Parathyroid adenoma (tissue), 2 donors: ENCODE measurements around the gene ZBTB46.

Experiments
- H2AFZ ChIP-seq: fragments of 300-600 bp; sonication (generic); one replicate; pipeline ENCODE4 v1.7.0; 2017; ENCODE audit warnings: antibody characterized with exemption, mild to moderate bottlenecking
- H3K27ac ChIP-seq: fragments of 300-600 bp; sonication (generic); one replicate; pipeline ENCODE4 v1.7.0; 2017
- H3K27me3 ChIP-seq: fragments of 300-600 bp; sonication (generic); one replicate; pipeline ENCODE4 v1.7.0; 2017; ENCODE audit warnings: low read length; ENCODE audit not compliant: control insufficient read depth, insufficient read depth
- H3K36me3 ChIP-seq: fragments of 300-600 bp; sonication (generic); one replicate; pipeline ENCODE4 v1.7.0; 2017; ENCODE audit warnings: low read length; ENCODE audit not compliant: control insufficient read depth, insufficient read depth
- H3K4me1 ChIP-seq: fragments of 300-600 bp; sonication (generic); one replicate; pipeline ENCODE4 v1.7.0; 2017; ENCODE audit warnings: control low read depth
- H3K4me2 ChIP-seq: fragments of 300-600 bp; sonication (generic); one replicate; pipeline ENCODE4 v1.7.0; 2017; ENCODE audit warnings: low read length
- H3K4me3 ChIP-seq: fragments of 300-600 bp; sonication (generic); one replicate; pipeline ENCODE4 v1.7.0; 2017; ENCODE audit warnings: low read depth, low read length
- H3K79me2 ChIP-seq: fragments of 300-600 bp; sonication (generic); one replicate; pipeline ENCODE4 v1.7.0; 2017; ENCODE audit warnings: control low read depth
- H3K9ac ChIP-seq: fragments of 300-600 bp; sonication (generic); one replicate; pipeline ENCODE4 v1.7.0; 2017; ENCODE audit warnings: mild to moderate bottlenecking
- H3K9me3 ChIP-seq: fragments of 300-600 bp; sonication (generic); one replicate; pipeline ENCODE4 v1.7.0; 2017; ENCODE audit warnings: low read length; ENCODE audit not compliant: control insufficient read depth
- TF ChIP-seq, protein P1 (sequence below): fragments of 300-600 bp; sonication (generic); IDR thresholded peaks from one replicate; pipeline ENCODE4 v1.7.0; 2017; ENCODE audit warnings: antibody characterized with exemption, mild to moderate bottlenecking
- donor health status: primary hyperparathyroidism.

ZBTB46 gene

DNA sequence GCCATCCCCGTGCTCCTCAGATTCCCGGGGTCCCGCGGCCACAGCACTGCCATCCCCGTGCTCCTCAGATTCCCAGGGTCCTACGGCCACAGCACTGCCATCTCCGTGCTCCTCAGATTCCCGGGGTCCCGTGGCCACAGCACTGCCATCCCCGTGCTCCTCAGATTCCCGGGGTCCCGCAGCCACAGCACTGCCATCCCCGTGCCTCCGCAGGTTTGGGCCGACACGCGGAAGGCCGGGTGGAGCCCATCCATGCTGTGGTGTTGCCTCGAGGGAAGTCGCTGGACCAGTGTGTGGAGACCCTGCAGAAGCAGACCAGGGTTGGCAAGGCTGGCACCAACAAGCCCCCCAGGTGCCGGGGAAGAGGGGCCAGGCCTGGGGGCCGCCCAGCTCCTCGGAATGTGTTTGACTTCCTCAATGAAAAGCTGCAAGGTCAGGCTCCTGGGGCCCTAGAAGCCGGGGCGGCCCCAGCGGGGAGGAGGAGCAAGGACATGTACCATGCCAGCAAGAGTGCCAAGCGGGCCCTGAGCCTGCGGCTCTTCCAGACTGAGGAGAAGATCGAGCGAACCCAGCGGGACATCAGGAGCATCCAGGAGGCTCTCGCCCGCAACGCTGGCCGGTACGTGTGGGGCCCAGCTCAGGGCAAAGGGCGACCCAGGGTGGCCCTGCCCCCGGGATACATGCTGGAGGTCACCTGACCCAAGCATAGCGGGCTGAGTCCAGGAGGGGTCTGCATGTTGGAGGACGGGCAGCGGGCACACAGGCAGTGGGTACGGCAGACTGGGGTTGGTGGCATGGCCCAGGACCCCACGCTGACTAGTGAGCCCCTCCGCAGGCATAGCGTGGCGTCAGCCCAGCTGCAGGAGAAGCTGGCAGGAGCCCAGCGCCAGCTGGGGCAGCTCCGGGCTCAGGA, 95.9 kb downstream of the ZBTB46 start:
- TF ChIP-seq, protein P1, sequence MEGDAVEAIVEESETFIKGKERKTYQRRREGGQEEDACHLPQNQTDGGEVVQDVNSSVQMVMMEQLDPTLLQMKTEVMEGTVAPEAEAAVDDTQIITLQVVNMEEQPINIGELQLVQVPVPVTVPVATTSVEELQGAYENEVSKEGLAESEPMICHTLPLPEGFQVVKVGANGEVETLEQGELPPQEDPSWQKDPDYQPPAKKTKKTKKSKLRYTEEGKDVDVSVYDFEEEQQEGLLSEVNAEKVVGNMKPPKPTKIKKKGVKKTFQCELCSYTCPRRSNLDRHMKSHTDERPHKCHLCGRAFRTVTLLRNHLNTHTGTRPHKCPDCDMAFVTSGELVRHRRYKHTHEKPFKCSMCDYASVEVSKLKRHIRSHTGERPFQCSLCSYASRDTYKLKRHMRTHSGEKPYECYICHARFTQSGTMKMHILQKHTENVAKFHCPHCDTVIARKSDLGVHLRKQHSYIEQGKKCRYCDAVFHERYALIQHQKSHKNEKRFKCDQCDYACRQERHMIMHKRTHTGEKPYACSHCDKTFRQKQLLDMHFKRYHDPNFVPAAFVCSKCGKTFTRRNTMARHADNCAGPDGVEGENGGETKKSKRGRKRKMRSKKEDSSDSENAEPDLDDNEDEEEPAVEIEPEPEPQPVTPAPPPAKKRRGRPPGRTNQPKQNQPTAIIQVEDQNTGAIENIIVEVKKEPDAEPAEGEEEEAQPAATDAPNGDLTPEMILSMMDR = no peak
- peaks cover 34% of the 10 kb centered on the region for H3K79me2 ChIP-seq
- H3K4me2 ChIP-seq = no peak overlapping the region
- H2AFZ ChIP-seq = no peak overlapping the region
- H3K4me3 ChIP-seq = no peak overlapping the region
- peaks cover 7% of the 10 kb centered on the region for H3K4me1 ChIP-seq
- H3K27me3 ChIP-seq = no peaks in the 10 kb centered on the region
- H3K9ac ChIP-seq = no peak overlapping the region
- H3K36me3 ChIP-seq = no peaks in the 10 kb centered on the region
- H3K9me3 ChIP-seq = no peaks in the 10 kb centered on the region
- H3K27ac ChIP-seq = no peak overlapping the region

DNA sequence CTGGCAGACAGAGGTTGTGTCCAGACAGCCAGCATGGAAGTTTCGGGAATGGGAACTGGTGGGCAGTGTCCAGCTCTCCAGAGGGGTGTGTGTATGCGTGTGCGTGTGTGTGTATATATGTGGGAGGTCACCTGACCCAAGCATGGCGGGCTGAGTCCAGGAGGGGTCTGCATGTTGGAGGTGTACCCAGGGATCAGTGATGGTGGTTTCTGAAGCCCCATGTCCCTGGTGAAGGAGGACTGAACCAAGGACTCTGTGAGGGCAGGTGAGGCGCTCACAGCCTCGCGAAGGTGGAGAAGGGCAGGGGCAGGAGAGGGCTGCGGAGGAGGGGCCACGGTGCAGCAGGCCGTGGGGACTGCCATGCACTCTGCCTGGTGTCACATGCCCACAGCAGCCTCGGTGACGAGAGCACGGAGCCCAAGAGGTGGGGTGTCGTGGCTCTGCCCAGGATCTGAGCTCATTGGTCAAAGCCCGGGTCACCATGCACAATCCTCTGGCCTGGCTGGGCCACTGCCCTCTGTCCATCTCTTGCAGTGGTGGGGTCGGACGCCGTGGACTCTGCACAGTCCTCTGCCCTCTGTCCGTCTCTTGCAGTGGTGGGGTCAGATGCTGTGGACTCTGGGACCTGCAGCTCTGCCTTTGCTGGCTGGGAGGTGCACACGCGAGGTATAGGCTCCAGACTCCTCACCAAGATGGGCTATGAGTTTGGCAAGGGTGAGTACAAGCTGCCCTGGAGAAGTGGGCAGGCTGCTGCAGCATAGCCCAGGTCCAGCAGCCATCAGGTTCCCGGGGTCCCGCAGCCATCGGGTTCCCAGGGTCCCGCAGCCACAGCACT, 96.7 kb downstream of the ZBTB46 start:
- H3K36me3 ChIP-seq = no peaks in the 10 kb centered on the region
- H3K9me3 ChIP-seq = no peaks in the 10 kb centered on the region
- H3K4me3 ChIP-seq = no peak overlapping the region
- no peak overlapping the region for H2AFZ ChIP-seq
- no peak overlapping the region for H3K4me2 ChIP-seq
- no peak overlapping the region for H3K27ac ChIP-seq
- no peak overlapping the region for H3K9ac ChIP-seq
- peaks cover 38% of the 10 kb centered on the region for H3K79me2 ChIP-seq
- peaks cover 7% of the 10 kb centered on the region for H3K4me1 ChIP-seq
- H3K27me3 ChIP-seq = no peaks in the 10 kb centered on the region
- TF ChIP-seq, protein P1 = no peak

- peaks cover 41% of the 10 kb centered on the region for H3K79me2 ChIP-seq
- TF ChIP-seq, protein P1 = no peak
- H3K4me2 ChIP-seq = no peak overlapping the region
- no peak overlapping the region for H2AFZ ChIP-seq
- H3K9ac ChIP-seq = no peak overlapping the region
- H3K9me3 ChIP-seq = no peaks in the 10 kb centered on the region
- peaks cover 11% of the 10 kb centered on the region for H3K4me1 ChIP-seq
- no peak overlapping the region for H3K27ac ChIP-seq
- no peaks in the 10 kb centered on the region for H3K36me3 ChIP-seq
- no peak overlapping the region for H3K4me3 ChIP-seq
- no peaks in the 10 kb centered on the region for H3K27me3 ChIP-seq
Measured at GRCh38 chr20:63733579-63734081, 97.4 kb downstream of the ZBTB46 start.

- Histone ChIP-seq H3K4me1 (peaks cover 15% of the 10 kb centered on the region), H3K9ac (no peak overlapping the region), H3K79me2 (peaks cover 41% of the 10 kb centered on the region), H3K27me3 (no peaks in the 10 kb centered on the region), H3K9me3 (no peaks in the 10 kb centered on the region), H3K4me3 (no peak overlapping the region), H3K36me3 (no peaks in the 10 kb centered on the region), H3K27ac (no peak overlapping the region), H2AFZ (no peak overlapping the region), H3K4me2 (no peak overlapping the region)
- TF ChIP-seq, protein P1 = no peak
Measured at GRCh38 chr20:63733117-63733516, 97.9 kb downstream of the ZBTB46 start.
